ENCODE measurements around the gene GART. TPM values are rescaled to one million over a fixed set of nuclear protein-coding genes. Genes with fewer than 3 reads are reported as not detected.

GART gene
- total RNA-seq, 1 donor from 2014 or later, result 79.2 TPM

DNA sequence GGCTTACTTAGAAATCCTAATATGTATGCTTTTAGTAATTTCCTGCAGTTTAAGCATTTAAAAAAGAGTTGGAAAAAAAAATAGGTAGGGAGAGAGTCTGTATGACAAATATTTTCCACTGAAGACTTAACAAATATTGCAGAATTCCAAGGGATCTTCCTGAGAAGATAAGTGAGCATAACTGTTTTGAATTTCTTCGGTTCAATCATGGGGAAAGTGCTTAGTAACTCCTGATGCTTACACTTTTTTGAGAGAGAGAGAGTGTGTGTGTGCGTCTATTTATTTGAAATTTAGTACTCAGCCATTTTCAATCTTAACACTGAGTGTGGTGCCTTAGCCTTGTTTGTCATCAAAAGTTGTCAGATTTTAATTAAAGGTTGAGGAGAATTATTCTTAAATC lies 19.5 kb upstream of the GART start:
- TF ChIP-seq, protein P1, sequence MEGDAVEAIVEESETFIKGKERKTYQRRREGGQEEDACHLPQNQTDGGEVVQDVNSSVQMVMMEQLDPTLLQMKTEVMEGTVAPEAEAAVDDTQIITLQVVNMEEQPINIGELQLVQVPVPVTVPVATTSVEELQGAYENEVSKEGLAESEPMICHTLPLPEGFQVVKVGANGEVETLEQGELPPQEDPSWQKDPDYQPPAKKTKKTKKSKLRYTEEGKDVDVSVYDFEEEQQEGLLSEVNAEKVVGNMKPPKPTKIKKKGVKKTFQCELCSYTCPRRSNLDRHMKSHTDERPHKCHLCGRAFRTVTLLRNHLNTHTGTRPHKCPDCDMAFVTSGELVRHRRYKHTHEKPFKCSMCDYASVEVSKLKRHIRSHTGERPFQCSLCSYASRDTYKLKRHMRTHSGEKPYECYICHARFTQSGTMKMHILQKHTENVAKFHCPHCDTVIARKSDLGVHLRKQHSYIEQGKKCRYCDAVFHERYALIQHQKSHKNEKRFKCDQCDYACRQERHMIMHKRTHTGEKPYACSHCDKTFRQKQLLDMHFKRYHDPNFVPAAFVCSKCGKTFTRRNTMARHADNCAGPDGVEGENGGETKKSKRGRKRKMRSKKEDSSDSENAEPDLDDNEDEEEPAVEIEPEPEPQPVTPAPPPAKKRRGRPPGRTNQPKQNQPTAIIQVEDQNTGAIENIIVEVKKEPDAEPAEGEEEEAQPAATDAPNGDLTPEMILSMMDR (conservative IDR thresholded peaks at IDR 0.05; ENCODE audit: low read depth, low read length), result no peak
- no peak for DNase-seq (ENCODE audit: low read depth)
- no peak overlapping the region for H3K4me3 ChIP-seq (ENCODE audit: low read depth, low read length)

DNA sequence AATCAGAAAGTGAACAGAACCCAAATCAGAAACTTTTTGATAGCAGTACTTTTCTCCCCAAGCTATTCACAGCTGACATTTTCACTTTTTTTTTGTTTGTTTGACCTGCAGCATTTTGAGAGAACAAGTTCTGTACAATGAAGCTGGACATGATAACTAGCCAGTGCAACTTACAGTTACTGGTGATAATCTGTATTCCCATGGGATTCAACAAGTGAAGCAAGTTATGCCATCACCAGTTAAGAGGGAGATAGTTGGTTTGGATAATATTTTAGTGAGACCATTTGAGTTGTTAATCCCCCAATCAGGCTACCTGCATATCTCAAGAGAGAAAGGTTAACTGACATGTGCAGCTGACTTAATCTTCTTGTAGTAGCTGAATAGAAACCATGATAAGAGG lies 19.0 kb upstream of the GART start:
- no peak overlapping the region for H3K4me3 ChIP-seq (ENCODE audit: low read depth, low read length)
- TF ChIP-seq, protein P1 (conservative IDR thresholded peaks at IDR 0.05; ENCODE audit: low read depth, low read length), result no peak
- DNase-seq (ENCODE audit: low read depth), result no peak

DNA sequence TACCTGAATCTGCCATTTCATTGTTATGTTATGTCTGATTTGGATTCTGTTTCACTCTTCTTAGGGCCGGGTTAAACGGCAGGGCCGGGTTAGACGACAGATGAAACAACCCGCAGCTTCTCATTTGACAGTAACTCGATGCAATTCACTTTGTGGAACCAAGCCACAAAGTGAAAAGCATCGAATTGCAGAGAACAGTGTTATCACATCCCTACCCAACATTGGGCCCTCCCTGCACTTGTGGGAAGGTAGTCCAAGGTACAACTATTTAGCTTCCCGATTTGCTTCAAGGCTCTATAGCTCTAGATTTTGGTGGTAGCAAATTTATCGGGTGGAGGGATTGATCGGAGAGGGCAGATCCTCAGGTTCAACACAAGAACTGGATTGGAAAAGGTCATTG lies 17.9 kb upstream of the GART start:
- DNase-seq (ENCODE audit: low read depth), result no peak
- TF ChIP-seq, protein P1 (conservative IDR thresholded peaks at IDR 0.05; ENCODE audit: low read depth, low read length), result no peak
- H3K4me3 ChIP-seq (ENCODE audit: low read depth, low read length), result no peak overlapping the region

DNA sequence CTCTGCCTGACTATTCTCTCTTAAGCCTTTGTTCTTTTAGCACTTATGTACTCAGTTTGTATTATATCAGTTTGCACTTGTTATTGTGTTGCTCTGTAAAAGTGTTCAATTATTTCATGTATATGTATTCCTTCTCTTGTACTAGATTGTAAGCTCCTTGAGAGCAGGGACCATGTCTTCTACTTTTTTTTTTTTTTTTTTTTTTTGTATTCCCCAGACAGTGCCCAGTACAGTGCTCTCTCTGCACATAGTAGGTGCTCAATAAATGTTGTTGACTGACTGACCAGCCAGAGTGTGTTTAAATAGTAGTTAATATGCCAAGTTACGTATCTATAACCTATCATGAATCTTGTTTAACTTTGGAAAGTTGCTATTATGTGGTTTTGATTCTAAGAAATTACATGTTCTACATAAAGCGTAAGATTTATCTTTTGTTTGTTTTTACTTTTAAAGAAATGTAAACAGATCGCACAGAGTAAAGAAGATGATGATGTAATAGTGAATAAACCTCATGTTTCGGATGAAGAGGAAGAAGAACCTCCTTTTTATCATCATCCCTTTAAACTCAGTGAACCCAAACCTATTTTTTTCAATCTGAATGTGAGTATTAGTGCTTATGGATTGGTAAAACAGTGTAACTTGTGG lies 17.0 kb upstream of the GART start:
- H3K4me3 ChIP-seq (ENCODE audit: low read depth, low read length), result no peak overlapping the region
- TF ChIP-seq, protein P1 (conservative IDR thresholded peaks at IDR 0.05; ENCODE audit: low read depth, low read length), result no peak
- no peak for DNase-seq (ENCODE audit: low read depth)

GRCh38 chr21:33557447-33557846 lies 15.5 kb upstream of the GART start:
- DNase-seq (ENCODE audit: low read depth), result no peak
- TF ChIP-seq, protein P1 (conservative IDR thresholded peaks at IDR 0.05; ENCODE audit: low read depth, low read length), result no peak
- no peak overlapping the region for H3K4me3 ChIP-seq (ENCODE audit: low read depth, low read length)

DNA sequence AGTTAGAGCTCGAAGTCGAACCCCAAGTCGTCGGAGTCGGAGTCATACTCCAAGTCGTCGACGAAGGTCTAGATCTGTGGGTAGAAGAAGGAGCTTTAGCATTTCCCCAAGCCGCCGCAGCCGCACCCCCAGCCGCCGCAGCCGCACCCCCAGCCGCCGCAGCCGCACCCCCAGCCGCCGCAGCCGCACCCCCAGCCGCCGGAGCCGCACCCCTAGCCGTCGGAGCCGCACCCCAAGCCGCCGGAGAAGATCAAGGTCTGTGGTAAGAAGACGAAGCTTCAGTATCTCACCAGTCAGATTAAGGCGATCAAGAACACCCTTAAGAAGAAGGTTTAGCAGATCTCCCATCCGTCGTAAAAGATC lies 13.0 kb upstream of the GART start:
- H3K4me3 ChIP-seq (ENCODE audit: low read depth, low read length), result no peak overlapping the region
- DNase-seq (ENCODE audit: low read depth), result no peak
- TF ChIP-seq, protein P1 (conservative IDR thresholded peaks at IDR 0.05; ENCODE audit: low read depth, low read length), result no peak

GRCh38 chr21:33554236-33554981 lies 12.5 kb upstream of the GART start:
- H3K4me3 ChIP-seq (ENCODE audit: low read depth, low read length), result no peak overlapping the region
- no peak for DNase-seq (ENCODE audit: low read depth)
- TF ChIP-seq, protein P1 (conservative IDR thresholded peaks at IDR 0.05; ENCODE audit: low read depth, low read length), result no peak

Data from epithelial cell of proximal tubule (primary cell).